ENCODE results near the gene MACROD1.
A peak's percentile ranks its signal among the peaks of the same experiment; 100 is the strongest.

The MACROD1 gene

DNA sequence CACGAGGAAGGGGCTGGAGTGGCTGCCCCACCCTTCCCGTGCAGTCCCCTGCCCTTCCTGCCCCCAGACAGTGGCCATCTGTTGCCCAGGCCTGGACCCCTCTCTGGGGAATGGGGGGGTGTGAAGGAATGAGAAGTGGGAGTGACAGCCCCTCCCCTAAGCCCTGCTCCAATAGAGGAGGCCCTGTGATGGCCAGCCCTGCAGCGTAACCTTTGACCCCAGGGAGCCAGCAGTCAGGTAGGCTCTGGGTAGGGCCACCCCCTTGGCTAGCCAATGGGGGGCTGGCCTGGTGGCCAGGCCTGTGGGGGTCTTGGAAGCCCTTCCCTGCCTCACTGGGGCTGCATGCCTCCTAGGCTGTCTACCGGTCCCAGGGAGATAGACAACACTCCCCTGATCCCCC, 123.6 kb downstream of the MACROD1 start:
- TF ChIP-seq, protein P1, sequence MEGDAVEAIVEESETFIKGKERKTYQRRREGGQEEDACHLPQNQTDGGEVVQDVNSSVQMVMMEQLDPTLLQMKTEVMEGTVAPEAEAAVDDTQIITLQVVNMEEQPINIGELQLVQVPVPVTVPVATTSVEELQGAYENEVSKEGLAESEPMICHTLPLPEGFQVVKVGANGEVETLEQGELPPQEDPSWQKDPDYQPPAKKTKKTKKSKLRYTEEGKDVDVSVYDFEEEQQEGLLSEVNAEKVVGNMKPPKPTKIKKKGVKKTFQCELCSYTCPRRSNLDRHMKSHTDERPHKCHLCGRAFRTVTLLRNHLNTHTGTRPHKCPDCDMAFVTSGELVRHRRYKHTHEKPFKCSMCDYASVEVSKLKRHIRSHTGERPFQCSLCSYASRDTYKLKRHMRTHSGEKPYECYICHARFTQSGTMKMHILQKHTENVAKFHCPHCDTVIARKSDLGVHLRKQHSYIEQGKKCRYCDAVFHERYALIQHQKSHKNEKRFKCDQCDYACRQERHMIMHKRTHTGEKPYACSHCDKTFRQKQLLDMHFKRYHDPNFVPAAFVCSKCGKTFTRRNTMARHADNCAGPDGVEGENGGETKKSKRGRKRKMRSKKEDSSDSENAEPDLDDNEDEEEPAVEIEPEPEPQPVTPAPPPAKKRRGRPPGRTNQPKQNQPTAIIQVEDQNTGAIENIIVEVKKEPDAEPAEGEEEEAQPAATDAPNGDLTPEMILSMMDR (IDR thresholded peaks at IDR 0.05; ENCODE audit: low read depth, low read length), result no peak
- no peak overlapping the region for H3K4me3 ChIP-seq (replicated peaks in 1 of 2; ENCODE audit: low read depth in 2 of 2, low read length in 2 of 2)
- no peak for DNase-seq (ENCODE audit: low read depth in 2 of 2)

DNA sequence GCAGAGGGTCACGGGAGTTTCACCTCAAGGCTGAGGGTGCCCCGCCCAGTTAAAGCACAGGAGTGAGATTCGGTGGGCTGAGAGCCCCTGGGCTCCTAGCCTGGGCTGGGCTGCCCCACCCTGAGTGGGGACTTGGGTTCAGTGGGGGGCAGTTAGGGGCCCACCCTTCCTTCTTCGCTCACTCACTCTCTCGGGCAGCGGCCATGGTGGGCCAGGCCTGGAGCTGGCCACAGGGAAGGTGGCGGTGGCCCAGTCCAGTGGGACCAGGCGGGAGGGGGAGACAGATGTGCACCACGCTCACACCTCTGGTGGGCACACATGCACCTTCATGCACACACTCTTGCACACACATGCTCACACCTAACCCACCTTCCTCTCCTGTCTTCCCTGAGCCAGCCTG, 124.1 kb downstream of the MACROD1 start:
- TF ChIP-seq, protein P1 (IDR thresholded peaks at IDR 0.05; ENCODE audit: low read depth, low read length), result no peak
- no peak for DNase-seq (ENCODE audit: low read depth in 2 of 2)
- H3K4me3 ChIP-seq (replicated peaks in 1 of 2; ENCODE audit: low read depth in 2 of 2, low read length in 2 of 2), result no peak overlapping the region

DNA sequence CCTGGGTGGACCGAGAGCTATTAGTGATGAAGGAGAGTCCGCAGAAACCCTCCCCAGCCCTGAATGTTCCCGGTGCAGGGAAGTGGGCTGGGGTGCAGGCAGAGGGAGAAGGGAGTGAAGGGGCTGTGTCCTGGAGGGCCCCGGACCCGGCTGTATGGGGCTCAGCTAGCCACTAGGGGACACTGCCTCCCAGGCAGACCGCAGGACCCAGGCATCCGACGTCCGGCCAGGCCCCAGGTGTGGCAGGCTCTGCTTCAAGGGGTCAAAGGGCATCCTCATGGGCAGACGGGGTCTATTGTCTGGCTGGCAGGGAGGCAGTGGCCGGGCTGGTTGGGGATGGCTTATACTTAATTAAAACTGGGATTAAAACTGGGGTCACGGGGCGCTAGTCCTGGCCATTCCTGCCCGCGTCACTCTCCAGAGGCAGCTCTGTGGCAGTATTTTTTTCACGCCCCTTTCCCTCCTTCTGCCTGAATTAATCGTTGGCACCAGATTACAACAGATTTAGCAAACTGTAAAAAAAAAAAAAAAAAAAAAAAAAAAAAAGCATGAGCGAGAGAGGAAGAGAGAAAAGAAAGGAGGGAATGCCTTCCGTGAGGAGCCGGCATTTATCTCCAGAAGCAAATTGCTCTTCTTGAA, 125.1 kb downstream of the MACROD1 start:
- no peak overlapping the region for H3K4me3 ChIP-seq (replicated peaks in 1 of 2; ENCODE audit: low read depth in 2 of 2, low read length in 2 of 2)
- TF ChIP-seq, protein P1 (IDR thresholded peaks at IDR 0.05; ENCODE audit: low read depth, low read length), result peak; percentile 41
- no peak for DNase-seq (ENCODE audit: low read depth in 2 of 2)

DNA sequence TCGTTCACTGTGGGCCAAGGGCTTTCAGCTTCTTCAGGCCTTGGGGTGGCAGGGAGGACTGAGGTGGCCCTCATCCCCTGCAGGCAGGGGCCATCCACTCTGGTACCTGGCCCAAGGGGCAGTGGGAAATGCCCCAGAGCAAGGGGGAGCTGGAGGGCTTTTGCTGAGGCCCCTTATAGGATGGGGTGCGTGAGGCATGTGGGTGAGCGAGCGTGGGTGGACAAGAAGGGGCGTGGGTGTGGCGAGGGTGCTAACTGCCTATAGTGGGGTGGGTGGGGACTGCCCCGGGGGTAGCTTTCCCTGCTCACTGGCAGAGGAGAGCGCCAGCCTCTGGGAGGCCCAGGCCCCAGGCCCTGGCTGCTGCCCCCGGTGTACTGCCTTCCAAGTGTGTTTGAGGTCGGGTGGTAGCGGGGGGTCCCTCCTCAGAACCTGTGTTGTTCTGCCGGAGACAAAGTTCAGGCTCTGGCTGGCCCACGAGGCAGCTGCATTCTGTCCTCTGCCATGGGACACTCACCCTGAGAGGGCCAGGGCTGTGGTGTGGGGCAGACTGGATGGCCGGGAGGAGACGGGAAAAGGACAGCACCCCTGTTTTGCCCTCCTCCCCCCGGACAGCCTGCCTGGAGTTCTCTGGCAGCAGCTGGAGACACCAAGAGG, 126.8 kb downstream of the MACROD1 start:
- TF ChIP-seq, protein P1 (IDR thresholded peaks at IDR 0.05; ENCODE audit: low read depth, low read length), result no peak
- no peak overlapping the region for H3K4me3 ChIP-seq (replicated peaks in 1 of 2; ENCODE audit: low read depth in 2 of 2, low read length in 2 of 2)
- DNase-seq (ENCODE audit: low read depth in 2 of 2), result no peak

DNA sequence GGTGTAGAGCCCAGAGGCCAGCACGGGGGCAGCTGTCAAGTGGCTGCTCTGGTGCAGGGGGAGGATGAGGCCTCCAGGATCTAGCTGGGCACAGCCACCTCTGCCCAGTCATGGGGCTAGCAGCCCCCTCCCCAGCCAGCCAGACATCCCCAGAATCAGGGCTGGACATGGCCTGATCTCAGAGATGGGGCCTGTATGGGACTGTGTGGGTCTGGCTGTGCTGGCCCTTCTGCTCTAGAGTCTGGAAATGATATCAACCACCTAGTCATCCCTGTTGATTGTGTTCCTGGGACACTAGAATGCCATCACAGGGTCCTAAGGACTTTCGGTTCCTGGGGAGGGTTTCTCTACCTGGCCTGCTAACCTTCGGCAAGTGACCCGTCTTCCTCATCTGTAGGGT, 127.4 kb downstream of the MACROD1 start:
- no peak for DNase-seq (ENCODE audit: low read depth in 2 of 2)
- TF ChIP-seq, protein P1 (IDR thresholded peaks at IDR 0.05; ENCODE audit: low read depth, low read length), result no peak
- H3K4me3 ChIP-seq (replicated peaks in 1 of 2; ENCODE audit: low read depth in 2 of 2, low read length in 2 of 2), result no peak overlapping the region

DNA sequence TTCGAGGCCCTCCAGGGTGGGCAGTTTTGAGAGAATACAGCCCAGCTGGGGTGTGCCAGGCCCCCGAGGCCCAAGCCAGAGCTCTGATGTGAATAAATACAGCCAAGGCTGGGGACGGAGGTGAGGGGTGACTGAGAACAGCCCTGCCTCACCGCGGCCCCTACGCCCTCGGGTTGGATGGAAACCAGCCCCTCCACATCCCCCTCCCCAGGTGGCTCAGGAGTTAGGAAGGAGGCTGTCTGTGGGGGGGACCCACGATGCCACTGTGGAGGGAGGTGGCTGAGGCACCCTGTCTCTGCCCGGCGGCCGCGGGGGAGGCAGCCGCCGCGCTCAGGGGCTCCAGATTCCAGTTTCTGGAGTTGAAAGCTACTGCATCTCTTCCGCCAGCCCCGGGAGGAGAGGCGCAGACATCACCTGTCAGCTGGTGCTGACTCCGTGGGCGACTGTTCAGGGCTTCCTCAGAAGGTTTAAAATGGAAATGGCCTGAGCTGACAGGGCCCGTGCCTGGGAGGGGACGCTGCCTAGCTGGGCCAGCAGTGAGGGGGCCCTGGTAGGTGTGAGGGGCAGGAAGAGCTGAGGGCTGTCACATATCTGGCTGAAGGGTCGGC, 128.8 kb downstream of the MACROD1 start:
- no peak overlapping the region for H3K4me3 ChIP-seq (replicated peaks in 1 of 2; ENCODE audit: low read depth in 2 of 2, low read length in 2 of 2)

More for the DNA sequence above, 128.8 kb downstream of the MACROD1 start:
- no peak for DNase-seq (ENCODE audit: low read depth in 2 of 2)
- TF ChIP-seq, protein P1 (IDR thresholded peaks at IDR 0.05; ENCODE audit: low read depth, low read length), result no peak
